CD4-positive, alpha-beta T cell treated with Interleukin-4 for 4 hours (primary cell): Measurements from ENCODE around the gene MTHFD1L.

Source experiments
- DNase-seq: peaks from one replicate; pipeline ENCODE4 v3.0.0-alpha.2; 2020

The MTHFD1L gene

DNA sequence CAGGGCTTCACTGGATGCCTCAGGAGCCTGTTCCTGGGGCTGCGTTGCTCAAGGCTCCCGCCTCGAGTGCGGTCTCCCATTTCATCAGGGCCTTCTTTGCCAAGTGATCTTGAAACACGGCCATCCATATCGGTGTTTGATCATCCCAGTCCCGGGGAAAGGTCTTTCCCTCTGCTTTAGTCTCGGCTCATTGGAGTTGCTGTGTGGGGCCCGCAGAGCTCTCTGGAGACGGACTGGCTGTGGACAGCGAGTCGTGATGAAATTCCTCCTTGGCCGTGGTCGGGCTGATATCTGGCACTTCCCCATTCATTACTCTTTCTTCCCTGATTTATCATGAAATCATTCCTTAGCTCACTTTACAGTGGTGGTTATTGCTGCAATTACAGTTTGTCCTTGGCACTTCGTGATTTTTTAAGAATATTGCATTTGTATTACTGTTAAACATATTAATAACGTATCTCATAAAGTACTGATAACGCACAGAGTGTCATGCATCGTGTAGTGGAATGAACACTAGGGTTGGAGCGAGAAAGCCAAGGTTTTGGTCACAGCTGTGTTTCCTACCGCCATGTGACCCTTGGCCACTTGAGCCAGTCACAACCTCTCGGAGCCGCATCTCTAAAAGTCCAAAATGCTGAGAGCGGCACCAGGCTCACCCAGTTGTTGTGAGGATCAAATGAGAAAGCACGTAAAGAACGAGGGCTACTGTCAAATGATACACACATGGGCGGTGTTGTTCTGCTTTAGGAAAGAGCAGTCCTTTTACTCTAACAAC lies 71.8 kb downstream of the MTHFD1L start:
- no peak for DNase-seq

GRCh38 chr6:150939399-150939798 lies 73.9 kb downstream of the MTHFD1L start:
- DNase-seq, result no peak

- no peak for DNase-seq
Observed at GRCh38 chr6:150940941-150941340, 75.4 kb downstream of the MTHFD1L start.

DNA sequence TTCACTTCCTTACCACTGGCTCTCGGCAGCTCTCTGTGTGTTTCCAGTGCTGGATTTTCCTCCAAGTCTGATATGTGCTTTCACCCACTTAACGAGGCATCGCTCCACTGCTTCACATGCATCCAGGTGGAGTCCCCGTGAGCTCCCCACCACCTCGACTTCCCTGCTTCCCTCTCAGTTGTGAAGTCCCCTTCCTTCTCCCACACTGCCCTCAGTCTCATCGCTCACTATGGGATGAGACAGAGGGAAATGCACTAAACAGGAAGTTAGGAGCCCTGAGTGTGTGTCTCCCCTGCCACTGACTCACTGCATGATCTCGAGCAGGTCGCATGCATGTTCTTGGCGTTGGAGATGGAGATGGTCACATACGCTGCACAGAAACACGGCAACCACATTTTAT lies 84.0 kb downstream of the MTHFD1L start:
- DNase-seq, result no peak

GRCh38 chr6:150953851-150954250 lies 88.3 kb downstream of the MTHFD1L start:
- DNase-seq, result no peak

GRCh38 chr6:150959166-150959565 lies 93.7 kb downstream of the MTHFD1L start:
- DNase-seq, result no peak

DNA sequence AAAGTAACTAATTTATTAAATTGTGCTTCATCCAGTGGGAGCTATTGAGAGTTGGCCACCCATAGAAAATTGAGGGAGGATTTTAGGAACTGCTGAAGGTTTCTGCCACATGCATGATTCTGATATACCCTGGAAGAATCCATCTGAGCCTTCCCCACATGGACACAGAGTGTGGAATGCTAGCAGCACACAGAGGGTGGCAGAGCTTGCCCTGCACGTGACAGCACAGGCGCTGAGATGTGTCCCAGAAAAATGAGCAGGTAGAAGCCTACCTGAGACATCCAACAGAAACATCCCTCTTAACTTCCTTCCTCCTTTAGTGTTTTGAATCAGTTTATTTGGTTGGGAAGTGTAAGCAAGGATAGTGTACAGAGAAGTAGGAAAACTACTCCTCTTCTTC lies 96.9 kb downstream of the MTHFD1L start:
- DNase-seq, result no peak

GRCh38 chr6:150964765-150965164 lies 99.3 kb downstream of the MTHFD1L start:
- no peak for DNase-seq

DNA sequence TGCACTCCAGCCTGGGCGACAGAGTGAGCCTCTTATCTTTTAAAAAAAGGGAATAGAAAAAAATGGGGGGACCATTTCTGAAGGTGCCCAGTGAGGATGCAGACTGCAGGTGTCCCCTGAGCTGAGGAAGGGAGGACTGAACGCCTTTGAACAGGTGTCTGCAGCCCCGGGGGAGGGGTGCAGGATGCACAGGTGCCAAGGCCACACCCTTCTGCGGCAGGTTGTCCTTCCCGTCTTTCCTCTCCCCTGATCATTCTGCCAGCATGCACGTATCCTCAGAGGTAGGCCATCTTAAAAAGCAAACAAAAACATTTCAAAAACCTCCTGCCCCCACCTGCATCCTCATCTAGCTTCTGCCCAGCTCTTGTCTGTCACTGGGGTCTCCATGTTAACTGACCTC lies 101.3 kb downstream of the MTHFD1L start:
- no peak for DNase-seq

DNA sequence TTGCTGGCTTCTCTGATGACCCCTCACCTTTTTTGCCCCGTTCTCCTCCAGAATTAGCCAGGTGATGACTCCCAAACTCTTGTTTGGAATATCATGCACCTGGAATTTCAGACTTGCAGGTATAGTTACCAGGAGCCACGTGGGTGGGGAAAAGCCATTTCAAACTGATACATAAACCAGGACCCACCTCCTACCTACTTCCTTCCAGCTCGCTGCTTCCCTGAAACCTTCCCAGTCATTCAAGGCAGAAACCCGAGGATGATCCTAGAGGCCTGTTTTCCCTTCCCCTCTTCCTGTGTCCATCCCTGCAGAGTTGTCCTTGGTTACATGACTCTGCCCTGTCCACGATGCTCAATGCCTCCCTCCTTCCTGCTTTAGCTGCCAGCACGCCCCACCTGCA lies 101.9 kb downstream of the MTHFD1L start:
- no peak for DNase-seq

GRCh38 chr6:150967910-150968309 lies 102.4 kb downstream of the MTHFD1L start:
- DNase-seq, result no peak

DNA sequence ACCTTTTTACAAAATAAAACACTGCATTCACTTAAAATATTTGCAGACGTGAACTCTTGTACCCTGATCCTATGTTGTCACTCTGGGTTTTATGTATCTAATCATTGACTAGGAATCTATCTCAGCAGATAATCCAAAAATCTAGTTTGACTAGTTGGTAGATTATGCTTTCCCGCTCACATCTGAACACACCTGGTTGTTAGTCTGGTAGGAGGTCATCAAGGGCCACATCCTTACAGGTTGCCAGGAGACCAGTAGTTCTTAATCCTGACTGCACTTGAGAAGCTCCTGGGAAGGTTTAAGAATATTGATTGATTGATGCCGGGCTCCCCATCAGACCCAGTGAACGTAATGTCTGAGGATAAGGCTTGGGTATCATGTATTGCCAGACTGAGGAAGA lies 104.4 kb downstream of the MTHFD1L start:
- no peak for DNase-seq

- DNase-seq, result no peak
Observed at GRCh38 chr6:150971219-150971618, 105.7 kb downstream of the MTHFD1L start.

- DNase-seq, result no peak
Observed at GRCh38 chr6:150975136-150975535, 109.6 kb downstream of the MTHFD1L start.

- no peak for DNase-seq
Observed at GRCh38 chr6:150977281-150977680, 111.8 kb downstream of the MTHFD1L start.

- no peak for DNase-seq
Observed at GRCh38 chr6:150978624-150979023, 113.1 kb downstream of the MTHFD1L start.

DNA sequence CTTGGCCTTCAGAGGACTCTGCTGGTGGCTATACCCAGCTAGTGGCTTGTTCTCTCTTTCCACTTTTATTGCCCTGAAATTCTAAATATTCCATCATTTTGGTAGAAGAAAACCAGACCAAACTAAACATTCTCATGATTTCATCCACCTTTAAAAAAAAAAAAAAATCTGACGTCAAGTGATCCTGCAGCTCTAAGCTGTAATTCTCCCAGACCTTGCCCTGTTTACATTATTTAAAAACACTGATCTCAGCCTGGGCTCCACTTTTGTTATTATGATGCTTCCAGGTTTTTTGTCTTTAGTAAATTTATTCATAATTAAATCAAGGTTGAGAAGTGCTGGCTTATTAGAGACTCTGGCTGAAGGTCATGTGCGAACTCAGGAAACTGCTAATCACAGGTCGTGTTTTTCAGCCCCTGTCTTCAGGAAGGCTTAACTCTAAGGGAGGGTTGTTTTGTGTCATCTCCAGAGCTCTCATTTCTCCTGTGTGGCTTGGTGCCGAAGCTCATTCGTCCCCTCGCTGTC lies 114.4 kb downstream of the MTHFD1L start:
- DNase-seq, result no peak

- DNase-seq, result no peak
Observed at GRCh38 chr6:150981095-150981494, 115.6 kb downstream of the MTHFD1L start.

DNA sequence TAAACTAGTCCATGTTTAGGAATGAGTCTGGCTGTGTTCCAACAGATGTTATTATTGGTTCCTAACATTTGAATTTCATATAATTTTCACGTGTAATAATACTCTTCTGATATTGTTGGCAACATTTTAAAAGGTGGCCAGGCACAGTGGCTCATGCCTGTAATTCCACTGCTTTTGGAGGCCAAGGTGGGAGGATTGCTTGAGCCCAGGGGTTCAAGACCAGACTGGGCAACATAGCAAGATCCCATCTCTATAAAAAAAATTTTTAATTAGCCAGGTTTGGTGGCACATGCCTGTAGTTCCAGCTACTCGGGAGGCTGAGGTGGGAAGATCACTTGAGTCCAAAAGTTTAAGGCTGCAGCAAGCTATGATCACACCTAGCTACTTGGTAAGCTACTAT lies 116.2 kb downstream of the MTHFD1L start:
- no peak for DNase-seq

DNA sequence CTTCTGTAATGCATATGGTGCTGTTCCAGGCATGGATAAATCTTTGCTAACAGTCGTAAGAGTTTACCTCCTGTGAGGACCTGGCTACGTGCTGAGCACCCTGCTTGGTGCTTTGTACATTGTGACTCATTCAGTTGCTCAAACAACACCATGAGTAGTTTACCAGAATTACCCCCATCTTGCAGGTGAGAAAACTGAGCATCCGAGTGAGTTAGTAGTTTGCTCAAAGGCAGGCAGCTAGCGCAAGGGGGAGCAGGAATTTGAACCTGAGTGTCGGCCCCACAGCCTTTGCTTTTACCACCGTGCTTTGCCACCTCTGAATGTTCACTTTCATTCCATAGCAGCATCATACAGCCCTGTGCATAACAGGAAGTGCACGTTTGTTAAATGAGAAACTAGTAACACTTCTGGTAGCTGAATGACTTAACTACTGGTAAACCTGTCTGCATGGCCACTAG lies 121.9 kb downstream of the MTHFD1L start:
- DNase-seq, result peak; percentile 48

GRCh38 chr6:150987855-150988464 lies 122.5 kb downstream of the MTHFD1L start:
- DNase-seq, result no peak

DNA sequence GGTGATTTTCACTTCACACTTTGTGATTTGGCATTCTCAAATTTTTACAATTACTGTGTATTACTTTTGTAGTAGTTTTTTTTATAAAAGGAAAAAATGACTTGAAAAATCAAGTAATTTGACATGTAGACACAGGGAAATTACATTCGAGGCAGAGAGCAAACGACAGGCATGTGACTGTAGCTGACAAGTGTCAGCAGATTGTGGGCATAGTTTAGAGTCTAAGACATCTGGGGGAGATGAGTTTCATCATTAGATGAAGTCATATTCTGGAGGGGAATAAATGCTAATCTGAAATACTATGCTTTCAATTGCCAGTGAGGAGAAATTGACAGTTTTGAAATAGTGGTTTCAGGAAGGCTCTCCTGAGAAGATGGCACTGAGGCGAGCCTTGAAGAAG lies 126.0 kb downstream of the MTHFD1L start:
- no peak for DNase-seq

DNA sequence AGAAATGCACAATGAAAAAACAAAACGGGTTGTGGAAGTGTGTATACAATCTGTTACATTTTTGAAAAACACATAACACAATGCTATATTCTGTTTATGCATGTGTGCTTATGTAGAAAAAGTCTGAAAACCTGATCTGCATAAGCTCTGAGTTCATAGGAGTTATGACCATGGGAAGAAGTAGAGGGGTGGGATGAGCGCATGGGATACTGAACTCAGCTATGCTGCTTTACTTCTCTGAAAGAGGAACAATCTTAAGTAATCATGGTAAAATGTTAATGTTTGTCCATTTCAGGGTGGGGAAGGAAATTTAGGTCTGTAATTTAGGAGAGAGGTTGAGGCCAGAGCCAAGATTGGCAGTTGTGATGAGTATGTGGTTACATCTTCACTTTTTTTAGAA lies 126.8 kb downstream of the MTHFD1L start:
- DNase-seq, result no peak

- DNase-seq, result no peak
Observed at GRCh38 chr6:150992703-150993102, 127.2 kb downstream of the MTHFD1L start.
